ENCODE results near the gene CRYL1. TPM values are rescaled to one million over a fixed set of nuclear protein-coding genes. Genes with fewer than 3 reads are reported as not detected.

Gene CRYL1
- total RNA-seq, 1 donor from 2014 or later = 35.0 TPM

- DNase-seq (ENCODE audit: low spot score) = no peak
Observed at GRCh38 chr13:20373861-20374260, 151.8 kb downstream of the CRYL1 start.

- DNase-seq (ENCODE audit: low spot score) = no peak
Observed at GRCh38 chr13:20371825-20372224, 153.8 kb downstream of the CRYL1 start.

- no peak for DNase-seq (ENCODE audit: low spot score)
Observed at GRCh38 chr13:20370815-20371421, 154.7 kb downstream of the CRYL1 start.

DNA sequence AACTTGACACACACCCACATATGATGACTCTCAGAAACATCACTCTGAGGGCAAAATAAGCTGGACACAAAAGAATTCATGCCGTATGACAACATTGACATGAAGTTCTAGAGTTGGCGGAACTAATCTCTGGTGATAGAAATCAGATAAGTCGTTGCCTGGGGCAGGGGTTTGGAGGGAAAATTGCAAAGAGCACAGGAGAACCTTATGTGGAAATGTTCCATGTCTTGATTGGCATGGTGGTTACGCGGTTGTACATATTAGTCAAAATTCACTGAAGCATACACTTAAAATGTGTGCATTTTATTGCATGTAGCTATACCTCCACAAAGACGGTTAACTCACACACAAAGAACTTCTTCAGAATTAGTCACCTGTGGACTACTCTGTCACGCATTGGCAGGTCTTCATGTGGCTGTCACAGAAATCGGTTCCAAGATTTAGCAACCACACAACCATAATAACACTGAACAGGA lies 155.7 kb downstream of the CRYL1 start:
- DNase-seq (ENCODE audit: low spot score) = no peak

- no peak for DNase-seq (ENCODE audit: low spot score)
Observed at GRCh38 chr13:20366056-20366455, 159.6 kb downstream of the CRYL1 start.

- DNase-seq (ENCODE audit: low spot score) = no peak
Observed at GRCh38 chr13:20363603-20364002, 162.1 kb downstream of the CRYL1 start.

DNA sequence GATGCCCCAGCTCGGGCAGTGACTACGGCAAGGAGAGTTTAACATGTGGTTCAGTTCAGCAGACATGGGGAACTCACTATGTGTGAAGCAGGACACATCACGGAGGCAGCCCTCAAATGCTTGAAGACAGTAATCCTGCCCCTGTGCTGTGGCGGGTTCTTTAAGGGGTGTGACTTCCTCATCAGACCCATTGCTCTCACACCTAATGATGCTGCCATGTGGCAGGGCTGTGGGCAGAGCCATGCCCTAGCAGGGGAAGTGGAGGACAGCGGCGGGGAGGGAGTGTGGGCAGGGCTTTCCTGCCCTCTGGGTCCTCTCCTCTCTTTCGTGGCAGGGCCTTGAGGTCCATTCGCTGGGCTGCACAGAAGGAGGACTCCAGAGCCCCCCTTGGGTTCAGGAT lies 162.5 kb downstream of the CRYL1 start:
- DNase-seq (ENCODE audit: low spot score) = no peak

GRCh38 chr13:20362484-20363041 lies 163.1 kb downstream of the CRYL1 start:
- DNase-seq (ENCODE audit: low spot score) = no peak

DNA sequence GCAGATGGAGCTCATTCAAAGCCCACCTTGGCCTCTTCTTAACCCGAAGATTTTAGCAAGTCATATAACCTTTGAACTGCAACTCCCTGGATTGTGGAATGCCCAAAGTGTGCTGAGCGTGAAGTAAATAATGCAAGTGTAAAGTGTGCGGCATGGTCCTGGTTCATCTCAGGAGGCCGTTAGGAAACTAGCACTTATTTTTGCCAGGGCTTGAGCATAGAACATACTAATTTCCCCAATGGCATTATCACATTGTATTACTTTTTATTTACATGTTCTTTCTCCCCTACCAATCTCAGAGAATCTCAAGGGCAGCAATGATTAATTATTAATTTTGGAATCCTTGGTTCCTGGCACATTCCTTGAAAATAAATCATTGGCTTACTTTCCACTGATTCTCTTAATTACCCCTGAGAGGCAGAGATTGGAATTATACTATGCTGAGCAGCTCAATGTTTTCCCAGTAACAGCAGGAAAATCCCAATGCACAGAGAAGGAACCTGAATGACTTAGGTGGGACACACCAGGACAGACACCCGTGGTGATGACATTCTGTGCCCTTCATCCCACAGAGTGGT lies 164.7 kb downstream of the CRYL1 start:
- no peak for DNase-seq (ENCODE audit: low spot score)

DNA sequence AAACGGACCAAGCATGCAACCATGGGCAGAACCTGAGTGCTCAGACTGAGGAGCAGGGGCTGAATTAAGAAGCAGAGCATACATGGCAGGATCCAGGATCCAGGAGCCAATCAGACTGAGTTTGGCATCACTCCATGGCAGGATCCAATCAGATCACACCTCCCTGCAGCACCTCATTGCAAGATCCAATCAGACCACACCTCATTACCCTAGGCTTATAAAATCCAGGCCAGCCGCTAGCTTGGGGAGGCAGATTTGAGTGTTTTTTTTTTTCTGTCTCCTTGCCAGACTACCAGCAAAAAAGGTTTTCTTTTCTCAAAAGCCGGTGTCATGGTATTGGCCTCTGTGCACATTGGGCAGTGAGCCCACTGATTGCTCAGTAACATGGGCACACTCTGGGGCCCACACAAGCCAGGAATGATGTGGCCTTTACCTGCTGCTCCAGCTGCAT lies 165.6 kb downstream of the CRYL1 start:
- no peak for DNase-seq (ENCODE audit: low spot score)

DNA sequence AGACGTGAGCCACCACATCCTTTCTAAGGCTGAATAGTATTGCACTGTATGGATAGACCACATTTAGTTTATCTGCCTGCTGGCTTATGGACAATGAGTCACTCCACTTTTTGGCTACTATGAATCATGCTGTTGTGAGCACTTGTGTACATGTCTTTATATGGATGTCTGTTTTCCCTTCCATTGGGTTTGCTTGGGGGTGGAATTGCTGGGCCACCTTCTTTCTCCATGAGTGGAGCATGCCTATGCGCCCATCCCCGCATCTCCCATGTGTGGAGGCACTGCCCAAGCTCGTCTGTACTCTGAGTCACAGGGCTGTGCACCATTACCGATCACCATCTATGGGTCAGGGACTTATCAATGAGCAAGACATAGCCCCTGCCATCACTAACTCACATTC lies 166.3 kb downstream of the CRYL1 start:
- DNase-seq (ENCODE audit: low spot score) = no peak

DNA sequence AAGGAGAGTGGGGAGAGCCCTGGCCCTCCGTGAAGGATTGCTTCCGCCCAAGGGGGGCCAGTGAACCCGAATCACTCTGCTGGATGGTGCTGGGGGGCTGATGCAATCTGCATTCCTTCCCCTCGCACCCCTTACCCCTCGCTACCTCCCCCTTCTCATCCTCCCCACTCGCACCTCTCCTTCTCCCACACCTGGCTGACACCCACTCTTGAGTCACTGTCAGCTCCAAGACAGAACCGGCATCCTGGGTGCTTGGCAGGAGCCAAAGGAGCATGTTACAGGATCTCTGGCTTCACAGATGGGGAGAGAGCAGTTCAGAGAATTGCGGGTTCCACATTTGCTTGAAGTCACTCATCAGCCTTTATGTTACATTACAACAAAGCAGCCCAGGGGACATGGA lies 167.6 kb downstream of the CRYL1 start:
- DNase-seq (ENCODE audit: low spot score) = no peak

- DNase-seq (ENCODE audit: low spot score) = no peak
Observed at GRCh38 chr13:20356444-20356843, 169.2 kb downstream of the CRYL1 start.

DNA sequence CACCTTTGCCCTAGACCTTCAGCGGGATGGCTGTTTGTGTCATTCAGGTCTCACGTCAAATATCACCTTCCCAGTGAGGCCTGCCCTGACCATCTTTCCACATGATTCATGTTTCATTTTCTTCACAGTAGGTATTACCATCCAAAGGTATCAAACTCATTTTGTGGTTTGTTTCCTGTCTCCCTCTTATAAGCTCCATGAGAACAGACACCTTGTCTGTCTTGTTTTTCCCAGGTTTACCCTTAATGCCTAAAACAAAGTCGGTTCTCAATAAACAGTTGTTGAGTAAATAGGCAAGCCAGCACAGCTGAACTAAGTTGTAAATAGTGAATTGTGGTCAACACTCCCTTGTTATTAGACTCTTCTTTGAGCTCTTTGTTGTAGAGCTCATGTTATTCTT lies 170.9 kb downstream of the CRYL1 start:
- no peak for DNase-seq (ENCODE audit: low spot score)

DNA sequence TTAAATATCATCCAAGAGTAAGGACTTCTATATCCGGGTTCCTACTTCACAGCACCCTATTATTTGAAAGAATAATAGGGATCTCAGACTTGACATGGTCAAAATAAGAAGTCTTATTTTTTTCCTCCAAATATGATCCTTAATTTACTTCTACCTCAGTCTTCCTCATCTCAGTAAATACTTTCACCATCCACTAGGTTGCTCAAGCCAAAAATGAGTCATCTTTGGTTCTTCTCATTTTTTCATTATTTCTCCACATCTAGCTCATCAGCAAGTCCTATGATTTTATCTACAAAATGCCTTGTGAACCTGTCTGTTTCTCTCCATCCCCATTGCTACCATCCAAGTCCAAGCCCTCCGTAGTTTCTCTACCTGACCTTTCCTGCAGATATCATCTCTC lies 171.7 kb downstream of the CRYL1 start:
- no peak for DNase-seq (ENCODE audit: low spot score)

Other genes starting within 250 kb of the CRYL1 start
- 20.7 TPM for gene IFT88, start 41.3 kb upstream of the CRYL1 start, total RNA-seq
- 3.9 TPM for gene IL17D, start 177.8 kb upstream of the CRYL1 start, total RNA-seq
- 14.2 TPM for gene EEF1AKMT1, start 248.1 kb upstream of the CRYL1 start, total RNA-seq

Measured in ureter (tissue), 1 donor.